Kidney epithelial cell (primary cell): ENCODE results near the gene RPS6KA4. TPM values are rescaled to one million over a fixed set of nuclear protein-coding genes. Genes with fewer than 3 reads are reported as not detected.

Experiments used
- DNase-seq: peaks from one replicate; pipeline ENCODE4 v3.0.0-alpha.2; 2010; ENCODE audit warnings: low read depth
- H3K27me3 ChIP-seq: 2 replicates; pipeline ENCODE4 v1.6.0; 2011; ENCODE audit warnings: low read length; ENCODE audit not compliant: control insufficient read depth, insufficient read depth
- H3K36me3 ChIP-seq: 2 replicates; pipeline ENCODE4 v1.5.1; 2011; ENCODE audit warnings: low read length; ENCODE audit not compliant: control insufficient read depth, insufficient read depth
- H3K4me3 ChIP-seq: 2 replicates; pipeline ENCODE4 v1.5.1; 2011; ENCODE audit warnings: low read depth, mild to moderate bottlenecking, control low read depth, low read length
- total RNA-seq: library from RNA; depleted of rRNA; stranded (reverse); fragments of >200 nt; gene quantifications from 2 replicates; pipeline ENCODE4 v1.2.3, GENCODE V29; 2015
- TF ChIP-seq, protein P1 (sequence below): IDR thresholded peaks from 2 replicates; pipeline ENCODE4 v1.5.1; 2011; ENCODE audit warnings: mild to moderate bottlenecking, moderate library complexity, low read length, control low read depth, inconsistent platforms; ENCODE audit not compliant: insufficient read depth, poor library complexity, severe bottlenecking

Gene RPS6KA4
- total RNA-seq, 1 donor from 2014 or later: 43.0 TPM

DNA sequence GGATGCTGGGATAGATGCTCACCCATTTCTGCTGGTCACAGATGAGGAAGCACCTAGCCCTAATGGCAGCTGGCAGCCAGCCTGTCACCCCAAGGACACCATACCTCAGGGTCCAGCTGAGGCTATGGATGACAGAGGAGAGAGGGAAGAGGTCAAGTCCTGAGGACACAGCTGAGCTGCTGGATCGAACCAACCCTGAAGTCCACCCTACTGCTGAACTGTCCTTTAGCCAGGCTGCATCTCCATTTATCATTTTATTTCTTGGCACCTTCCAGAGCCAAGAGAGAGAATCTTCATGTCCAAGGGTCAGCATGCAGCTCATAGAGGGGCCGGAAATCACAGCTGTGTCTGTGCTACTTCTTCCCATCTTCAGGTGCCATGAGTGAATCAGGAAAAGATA is 30.9 kb downstream of the RPS6KA4 start:
- no peaks in the 10 kb centered on the region for H3K36me3 ChIP-seq
- no peak overlapping the region for H3K4me3 ChIP-seq
- no peak for DNase-seq
- peaks cover 12% of the 10 kb centered on the region for H3K27me3 ChIP-seq
- TF ChIP-seq, protein P1, sequence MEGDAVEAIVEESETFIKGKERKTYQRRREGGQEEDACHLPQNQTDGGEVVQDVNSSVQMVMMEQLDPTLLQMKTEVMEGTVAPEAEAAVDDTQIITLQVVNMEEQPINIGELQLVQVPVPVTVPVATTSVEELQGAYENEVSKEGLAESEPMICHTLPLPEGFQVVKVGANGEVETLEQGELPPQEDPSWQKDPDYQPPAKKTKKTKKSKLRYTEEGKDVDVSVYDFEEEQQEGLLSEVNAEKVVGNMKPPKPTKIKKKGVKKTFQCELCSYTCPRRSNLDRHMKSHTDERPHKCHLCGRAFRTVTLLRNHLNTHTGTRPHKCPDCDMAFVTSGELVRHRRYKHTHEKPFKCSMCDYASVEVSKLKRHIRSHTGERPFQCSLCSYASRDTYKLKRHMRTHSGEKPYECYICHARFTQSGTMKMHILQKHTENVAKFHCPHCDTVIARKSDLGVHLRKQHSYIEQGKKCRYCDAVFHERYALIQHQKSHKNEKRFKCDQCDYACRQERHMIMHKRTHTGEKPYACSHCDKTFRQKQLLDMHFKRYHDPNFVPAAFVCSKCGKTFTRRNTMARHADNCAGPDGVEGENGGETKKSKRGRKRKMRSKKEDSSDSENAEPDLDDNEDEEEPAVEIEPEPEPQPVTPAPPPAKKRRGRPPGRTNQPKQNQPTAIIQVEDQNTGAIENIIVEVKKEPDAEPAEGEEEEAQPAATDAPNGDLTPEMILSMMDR: no peak

DNA sequence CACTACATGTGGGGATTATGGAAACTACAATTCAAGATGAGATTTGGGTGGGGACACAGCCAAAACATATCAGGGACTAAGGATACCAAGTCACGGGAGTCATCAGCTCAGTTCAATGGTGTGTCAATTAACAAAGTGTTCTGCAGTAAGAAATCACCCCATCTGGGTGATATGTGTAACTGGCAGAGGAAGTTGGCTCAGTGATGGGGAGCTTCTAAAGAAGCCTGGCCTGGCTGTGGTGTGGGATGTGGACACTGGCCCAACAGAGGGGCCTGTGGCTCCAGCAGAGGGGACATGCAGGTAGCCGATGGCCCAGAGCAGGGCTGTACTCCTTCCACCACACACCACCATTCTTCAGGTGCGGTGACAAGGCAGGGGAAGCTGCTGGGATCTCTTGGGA is 31.6 kb downstream of the RPS6KA4 start:
- H3K36me3 ChIP-seq: no peaks in the 10 kb centered on the region
- H3K4me3 ChIP-seq: no peak overlapping the region
- TF ChIP-seq, protein P1: no peak
- no peak for DNase-seq
- H3K27me3 ChIP-seq: peaks cover 10% of the 10 kb centered on the region

DNA sequence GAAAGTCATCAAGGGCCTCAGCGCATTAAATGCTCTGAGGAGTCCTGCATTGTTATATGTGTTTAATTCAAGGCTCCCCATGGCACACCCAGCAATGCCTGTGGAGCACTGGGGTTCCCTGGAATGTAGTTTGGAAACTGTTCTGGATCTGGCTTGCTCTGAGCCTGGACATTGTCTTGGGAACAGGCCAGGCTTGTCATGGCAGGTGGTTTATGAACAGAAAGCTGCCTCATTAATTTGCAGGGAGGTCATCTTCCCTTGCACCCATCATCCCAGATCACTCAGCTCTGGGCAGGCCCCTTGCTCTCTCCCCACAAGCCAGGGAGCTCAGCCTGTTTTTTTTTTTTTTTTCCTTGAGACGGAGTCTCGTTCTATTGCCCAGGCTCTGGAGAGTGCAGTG is 32.9 kb downstream of the RPS6KA4 start:
- peaks cover 10% of the 10 kb centered on the region for H3K27me3 ChIP-seq
- H3K36me3 ChIP-seq: no peaks in the 10 kb centered on the region
- DNase-seq: no peak
- TF ChIP-seq, protein P1: no peak
- no peak overlapping the region for H3K4me3 ChIP-seq

DNA sequence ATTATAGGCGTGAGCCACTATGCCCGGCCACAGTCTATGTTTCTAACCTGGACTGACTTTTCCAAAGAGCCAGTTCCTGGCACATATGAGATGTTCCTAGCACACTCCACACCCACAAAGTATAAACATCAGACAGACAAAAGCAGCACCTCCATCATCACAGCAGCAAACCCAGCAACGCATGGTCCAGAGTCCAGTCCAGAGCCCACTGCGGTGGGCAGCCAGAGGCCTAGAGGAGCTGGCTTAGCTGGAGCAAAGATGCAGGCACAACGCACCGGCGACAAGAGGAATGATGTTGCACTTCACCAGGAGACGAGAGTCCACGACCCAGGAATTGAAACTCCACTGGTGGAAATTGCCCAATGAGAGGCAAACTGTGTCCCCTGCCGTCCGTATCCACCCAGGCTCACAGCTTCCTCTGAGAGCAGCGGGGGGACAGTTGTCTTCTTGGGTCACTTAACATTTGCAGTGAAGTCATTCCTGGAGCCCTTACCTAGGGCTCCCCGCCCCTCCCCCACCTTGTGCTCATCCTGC is 36.6 kb downstream of the RPS6KA4 start:
- TF ChIP-seq, protein P1: no peak

DNA sequence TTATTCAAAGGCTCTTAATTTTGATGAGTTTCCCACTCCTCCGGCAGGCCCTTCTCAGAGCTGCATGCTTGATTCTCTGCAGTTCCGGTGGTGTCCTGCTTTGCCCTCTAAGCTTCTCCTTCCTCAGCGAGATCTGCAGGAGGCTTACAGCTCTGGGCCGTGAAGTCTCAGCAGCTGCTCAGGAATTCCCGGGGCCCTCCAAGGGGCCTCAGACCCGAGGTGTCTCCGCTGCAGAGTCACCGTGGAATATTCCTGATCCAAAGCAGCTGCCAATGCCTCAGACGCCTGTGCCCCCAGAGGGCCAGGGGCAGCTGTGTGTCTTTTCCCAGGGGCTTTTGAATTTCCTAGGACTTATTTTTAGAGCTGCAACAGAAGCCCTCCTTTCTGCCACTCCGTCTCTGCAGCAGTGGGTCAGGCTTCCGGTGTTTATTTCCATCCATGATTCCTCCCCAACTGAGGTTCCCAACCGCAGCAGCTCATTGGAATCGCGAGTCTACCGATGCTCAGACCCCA is 37.2 kb downstream of the RPS6KA4 start:
- TF ChIP-seq, protein P1: no peak
- no peak for DNase-seq
- no peak overlapping the region for H3K4me3 ChIP-seq
- H3K36me3 ChIP-seq: no peaks in the 10 kb centered on the region
- no peaks in the 10 kb centered on the region for H3K27me3 ChIP-seq

More for the DNA sequence above, 36.6 kb downstream of the RPS6KA4 start:
- no peak overlapping the region for H3K4me3 ChIP-seq
- H3K27me3 ChIP-seq: no peaks in the 10 kb centered on the region
- no peaks in the 10 kb centered on the region for H3K36me3 ChIP-seq
- no peak for DNase-seq

DNA sequence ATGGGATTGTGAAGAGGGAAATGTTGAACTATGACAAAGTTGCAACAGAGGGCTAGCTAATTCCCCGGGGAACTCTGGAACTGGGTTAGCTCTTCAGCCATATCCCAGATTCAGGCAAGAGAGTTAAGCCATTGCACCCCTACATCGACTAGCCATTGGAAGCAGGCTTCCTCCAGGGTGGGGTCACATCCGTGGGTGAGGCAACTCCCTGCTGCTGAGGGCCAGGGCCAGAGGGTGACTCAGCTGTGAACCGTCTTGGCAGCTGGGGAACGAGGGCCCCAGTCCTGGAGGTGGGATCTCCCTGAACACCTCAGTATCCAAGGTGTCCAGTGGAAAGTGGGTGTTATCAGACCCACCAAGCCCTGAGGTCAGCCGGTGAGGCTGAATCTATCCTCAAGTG is 41.1 kb downstream of the RPS6KA4 start:
- TF ChIP-seq, protein P1: no peak
- no peaks in the 10 kb centered on the region for H3K36me3 ChIP-seq
- DNase-seq: no peak
- H3K27me3 ChIP-seq: no peaks in the 10 kb centered on the region
- no peak overlapping the region for H3K4me3 ChIP-seq
